ENCODE measurements around the gene TNFAIP8. TPM values are rescaled to one million over a fixed set of nuclear protein-coding genes. Genes with fewer than 3 reads are reported as not detected.
"Not testable (repeated sequence)": the region's sequence is repeated elsewhere in the genome, so short reads cannot be mapped to it uniquely, and the experiment has no call there.

The TNFAIP8 gene
- total and polyA plus RNA-seq, 2 experiments from 2014 or later, result 18.3 to 37.6 TPM

GRCh38 chr5:119426057-119426456 is 70.2 kb downstream of the TNFAIP8 start:
- TF ChIP-seq, protein P1, sequence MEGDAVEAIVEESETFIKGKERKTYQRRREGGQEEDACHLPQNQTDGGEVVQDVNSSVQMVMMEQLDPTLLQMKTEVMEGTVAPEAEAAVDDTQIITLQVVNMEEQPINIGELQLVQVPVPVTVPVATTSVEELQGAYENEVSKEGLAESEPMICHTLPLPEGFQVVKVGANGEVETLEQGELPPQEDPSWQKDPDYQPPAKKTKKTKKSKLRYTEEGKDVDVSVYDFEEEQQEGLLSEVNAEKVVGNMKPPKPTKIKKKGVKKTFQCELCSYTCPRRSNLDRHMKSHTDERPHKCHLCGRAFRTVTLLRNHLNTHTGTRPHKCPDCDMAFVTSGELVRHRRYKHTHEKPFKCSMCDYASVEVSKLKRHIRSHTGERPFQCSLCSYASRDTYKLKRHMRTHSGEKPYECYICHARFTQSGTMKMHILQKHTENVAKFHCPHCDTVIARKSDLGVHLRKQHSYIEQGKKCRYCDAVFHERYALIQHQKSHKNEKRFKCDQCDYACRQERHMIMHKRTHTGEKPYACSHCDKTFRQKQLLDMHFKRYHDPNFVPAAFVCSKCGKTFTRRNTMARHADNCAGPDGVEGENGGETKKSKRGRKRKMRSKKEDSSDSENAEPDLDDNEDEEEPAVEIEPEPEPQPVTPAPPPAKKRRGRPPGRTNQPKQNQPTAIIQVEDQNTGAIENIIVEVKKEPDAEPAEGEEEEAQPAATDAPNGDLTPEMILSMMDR (IDR thresholded peaks at IDR 0.05; ENCODE audit: poor library complexity), result no peak
- TF ChIP-seq EZH2phosphoT487 (IDR thresholded peaks at IDR 0.05; ENCODE audit: low read depth, severe bottlenecking, unreplicated experiment), result no peak
- no peak for TF ChIP-seq EZH2 (IDR thresholded peaks at IDR 0.05; ENCODE audit: borderline replicate concordance)
- Histone ChIP-seq H3K4me2 (no peak overlapping the region), H2AFZ (no peak overlapping the region), H4K20me1 (ENCODE audit: insufficient read depth, poor library complexity, severe bottlenecking) (no peaks in the 10 kb centered on the region), H3K79me2 (no peaks in the 10 kb centered on the region), H3K9me2 (replicated peaks; ENCODE audit: insufficient read depth) (no peaks in the 10 kb centered on the region), H3K27me3 (no peaks in the 10 kb centered on the region), H3K36me3 (replicated peaks; ENCODE audit: insufficient read depth, low read depth) (no peaks in the 10 kb centered on the region), H3K27ac (no peak overlapping the region), H3K9me3 (ENCODE audit: low read depth) (no peaks in the 10 kb centered on the region), H3K4me3 (no peak overlapping the region), H3K4me1 (ENCODE audit: insufficient read depth) (peaks cover 9% of the 10 kb centered on the region)
- DNase-seq (ENCODE audit: low spot score), result no peak
- 97% methylated on average over 3 of the region's 3 CpGs for WGBS (ENCODE audit: low lambda C conversion rate, missing lambda C conversion rate)

- Histone ChIP-seq H3K4me2 (no peak overlapping the region), H3K4me3 (no peak overlapping the region), H3K27me3 (no peaks in the 10 kb centered on the region), H3K27ac (no peak overlapping the region), H3K79me2 (no peaks in the 10 kb centered on the region), H3K4me1 (ENCODE audit: insufficient read depth) (peaks cover 9% of the 10 kb centered on the region), H3K9me2 (replicated peaks; ENCODE audit: insufficient read depth) (no peaks in the 10 kb centered on the region), H2AFZ (no peak overlapping the region), H4K20me1 (ENCODE audit: insufficient read depth, poor library complexity, severe bottlenecking) (no peaks in the 10 kb centered on the region), H3K36me3 (replicated peaks; ENCODE audit: insufficient read depth, low read depth) (no peaks in the 10 kb centered on the region), H3K9me3 (ENCODE audit: low read depth) (no peaks in the 10 kb centered on the region)
- TF ChIP-seq, protein P1 (IDR thresholded peaks at IDR 0.05; ENCODE audit: poor library complexity), result no peak
- TF ChIP-seq EZH2phosphoT487 (IDR thresholded peaks at IDR 0.05; ENCODE audit: low read depth, severe bottlenecking, unreplicated experiment) (no peak), EZH2 (IDR thresholded peaks at IDR 0.05; ENCODE audit: borderline replicate concordance) (no peak)
- DNase-seq (ENCODE audit: low spot score), result no peak
- 68% methylated on average over 2 of the region's 2 CpGs for WGBS (ENCODE audit: low lambda C conversion rate, missing lambda C conversion rate)
Observed at GRCh38 chr5:119427060-119427459, 71.2 kb downstream of the TNFAIP8 start.

- not testable (repeated sequence) for H3K27ac ChIP-seq; H3K4me1 ChIP-seq (ENCODE audit: insufficient read depth); H3K9me2 ChIP-seq (replicated peaks; ENCODE audit: insufficient read depth); H3K4me3 ChIP-seq; H3K36me3 ChIP-seq (replicated peaks; ENCODE audit: insufficient read depth, low read depth); H3K79me2 ChIP-seq; DNase-seq (ENCODE audit: low spot score); H4K20me1 ChIP-seq (ENCODE audit: insufficient read depth, poor library complexity, severe bottlenecking); H3K9me3 ChIP-seq (ENCODE audit: low read depth); H3K27me3 ChIP-seq; H3K4me2 ChIP-seq
- whole genome bisulfite sequencing (ENCODE audit: low lambda C conversion rate, missing lambda C conversion rate), result 28% methylated on average over 4 of the region's 4 CpGs
- peak overlapping the region; percentile 3 for H2AFZ ChIP-seq
Observed at GRCh38 chr5:119427596-119427995, 71.8 kb downstream of the TNFAIP8 start.

DNA sequence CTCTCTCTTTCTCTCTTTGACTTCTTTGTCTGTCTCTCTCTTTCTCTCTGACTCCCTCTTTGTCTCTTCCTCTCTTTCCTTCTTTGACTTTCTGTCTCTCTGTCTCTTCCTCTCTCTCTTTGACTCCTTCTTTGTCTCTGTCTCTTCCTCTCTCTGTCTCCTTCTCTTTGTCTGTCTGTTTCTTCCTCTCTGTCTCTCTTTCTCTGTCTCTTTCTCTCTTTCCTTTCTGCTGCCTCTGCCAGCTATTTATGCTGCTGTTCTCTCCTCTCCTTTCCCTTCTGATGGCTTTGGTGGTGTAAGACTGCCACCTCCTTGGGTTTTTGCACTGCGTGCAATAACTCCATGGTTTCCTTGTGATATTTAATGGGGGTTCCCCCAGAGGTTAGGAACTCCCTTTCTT is 72.3 kb downstream of the TNFAIP8 start:
- not testable (repeated sequence) for H3K27me3 ChIP-seq; H3K4me1 ChIP-seq (ENCODE audit: insufficient read depth); DNase-seq (ENCODE audit: low spot score); H3K27ac ChIP-seq; H3K36me3 ChIP-seq (replicated peaks; ENCODE audit: insufficient read depth, low read depth); H3K4me3 ChIP-seq; H3K79me2 ChIP-seq; H3K9me2 ChIP-seq (replicated peaks; ENCODE audit: insufficient read depth); H3K9me3 ChIP-seq (ENCODE audit: low read depth); H4K20me1 ChIP-seq (ENCODE audit: insufficient read depth, poor library complexity, severe bottlenecking); H3K4me2 ChIP-seq; H2AFZ ChIP-seq
- WGBS (ENCODE audit: low lambda C conversion rate, missing lambda C conversion rate), result 100% methylated on average over 1 of the region's 1 CpG

DNA sequence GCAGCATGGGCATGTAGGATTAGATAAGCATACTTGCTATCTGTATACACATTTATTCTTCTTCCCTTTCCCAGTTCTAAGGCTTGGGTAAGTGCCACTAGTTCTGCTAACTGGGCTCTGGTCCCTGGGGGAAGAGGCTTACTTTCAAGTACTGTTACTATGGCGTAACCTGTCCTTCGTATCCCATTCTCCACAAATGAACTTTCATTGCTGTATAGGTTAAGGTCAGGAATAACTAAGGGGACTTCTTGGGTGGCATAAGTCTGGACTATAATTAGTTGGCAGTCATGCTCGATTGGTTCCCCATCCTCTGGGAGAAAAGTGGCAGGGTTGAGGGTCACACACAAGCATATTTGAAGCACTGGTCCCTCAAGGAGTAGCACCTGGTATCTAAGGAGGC is 72.8 kb downstream of the TNFAIP8 start:
- not testable (repeated sequence) for H3K36me3 ChIP-seq (replicated peaks; ENCODE audit: insufficient read depth, low read depth); H2AFZ ChIP-seq; H3K4me1 ChIP-seq (ENCODE audit: insufficient read depth); H4K20me1 ChIP-seq (ENCODE audit: insufficient read depth, poor library complexity, severe bottlenecking); H3K27ac ChIP-seq; H3K4me2 ChIP-seq; H3K9me3 ChIP-seq (ENCODE audit: low read depth); H3K4me3 ChIP-seq; H3K9me2 ChIP-seq (replicated peaks; ENCODE audit: insufficient read depth); H3K79me2 ChIP-seq; DNase-seq (ENCODE audit: low spot score); H3K27me3 ChIP-seq
- WGBS (ENCODE audit: low lambda C conversion rate, missing lambda C conversion rate), result 83% methylated on average over 3 of the region's 3 CpGs

GRCh38 chr5:119432674-119433237 is 76.9 kb downstream of the TNFAIP8 start:
- not testable (repeated sequence) for H3K27me3 ChIP-seq; H3K9me3 ChIP-seq (ENCODE audit: low read depth); H3K36me3 ChIP-seq (replicated peaks; ENCODE audit: insufficient read depth, low read depth); H4K20me1 ChIP-seq (ENCODE audit: insufficient read depth, poor library complexity, severe bottlenecking); H3K4me1 ChIP-seq (ENCODE audit: insufficient read depth); H3K27ac ChIP-seq; H3K4me2 ChIP-seq; H2AFZ ChIP-seq; DNase-seq (ENCODE audit: low spot score); H3K4me3 ChIP-seq; H3K79me2 ChIP-seq; H3K9me2 ChIP-seq (replicated peaks; ENCODE audit: insufficient read depth)
- WGBS (ENCODE audit: low lambda C conversion rate, missing lambda C conversion rate), result 92% methylated on average over 10 of the region's 10 CpGs
